Measurements from ENCODE around the gene ADARB2.
"Not testable (repeated sequence)": the region's sequence is repeated elsewhere in the genome, so short reads cannot be mapped to it uniquely, and the experiment has no call there.

Gene ADARB2

DNA sequence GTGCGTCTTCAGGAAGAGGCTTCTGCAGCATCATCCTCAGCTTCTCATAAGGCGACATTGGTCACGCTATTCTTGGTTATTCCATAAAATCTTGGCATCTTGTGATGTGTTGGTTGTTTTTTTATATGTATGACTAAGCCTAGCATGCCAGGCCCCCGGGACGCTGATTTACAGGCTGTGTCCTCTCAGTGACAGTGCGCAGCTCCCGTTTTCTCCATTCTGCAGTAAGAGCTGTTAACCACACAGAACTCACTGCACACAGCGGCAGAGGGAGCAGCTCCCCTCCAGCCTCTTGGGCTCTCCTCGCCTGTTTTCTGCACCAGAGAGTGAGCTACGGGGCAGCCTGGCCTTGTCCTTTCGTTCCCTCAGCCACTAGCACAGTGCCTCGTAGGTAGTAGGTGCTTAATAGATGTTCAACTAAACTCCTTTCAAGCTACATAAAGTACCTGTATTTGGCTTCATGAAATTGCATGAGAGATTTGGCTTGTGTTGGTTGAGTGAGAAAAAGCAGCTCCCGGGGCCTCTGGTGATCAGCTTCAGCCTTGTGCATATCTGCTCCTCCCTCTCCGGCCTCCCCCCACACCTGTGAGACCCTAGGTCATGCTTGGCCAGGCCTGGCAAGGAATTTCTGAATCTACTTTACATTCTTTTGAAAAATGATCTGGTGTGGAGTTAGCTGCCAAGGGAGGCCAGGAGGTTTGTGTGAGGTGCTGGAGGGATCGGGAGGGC is 564.9 kb downstream of the ADARB2 start:
- DNase-seq: no peak

DNA sequence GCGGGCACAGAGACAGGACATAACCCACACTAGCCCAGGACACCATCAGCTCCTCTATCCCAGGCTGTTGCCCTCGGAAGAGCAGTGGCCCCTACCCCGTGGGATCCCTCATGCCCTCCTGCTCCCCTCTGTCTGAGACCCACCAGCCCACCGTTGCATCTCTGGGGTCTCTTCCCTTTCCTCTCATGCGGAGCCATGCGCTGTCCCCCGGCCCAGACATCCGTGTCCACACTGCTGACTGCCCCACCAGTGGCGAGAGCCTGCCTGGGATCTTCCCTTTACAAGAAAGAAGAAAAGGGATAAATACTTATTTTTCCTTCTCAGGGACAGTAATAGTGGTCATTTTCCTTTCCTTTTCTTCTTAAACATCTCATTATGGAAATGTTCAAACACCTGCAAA is 565.7 kb downstream of the ADARB2 start:
- DNase-seq: no peak

DNA sequence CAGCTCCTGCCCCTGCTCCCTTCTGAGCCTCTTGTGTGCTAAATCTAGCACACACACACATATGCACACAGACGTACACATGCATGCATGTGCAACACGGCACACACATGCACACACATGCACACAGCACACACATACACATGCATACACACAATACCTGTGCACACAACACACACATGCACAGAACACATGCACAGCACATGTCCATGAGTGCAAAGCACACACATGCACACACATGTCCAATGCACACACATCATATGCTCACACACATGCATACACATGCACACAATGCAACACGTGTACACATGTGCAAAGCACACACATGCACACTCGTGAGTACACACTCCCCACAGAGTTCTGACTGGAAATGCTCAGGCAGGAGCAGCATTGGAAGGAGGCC is 566.1 kb downstream of the ADARB2 start:
- DNase-seq: no peak

DNA sequence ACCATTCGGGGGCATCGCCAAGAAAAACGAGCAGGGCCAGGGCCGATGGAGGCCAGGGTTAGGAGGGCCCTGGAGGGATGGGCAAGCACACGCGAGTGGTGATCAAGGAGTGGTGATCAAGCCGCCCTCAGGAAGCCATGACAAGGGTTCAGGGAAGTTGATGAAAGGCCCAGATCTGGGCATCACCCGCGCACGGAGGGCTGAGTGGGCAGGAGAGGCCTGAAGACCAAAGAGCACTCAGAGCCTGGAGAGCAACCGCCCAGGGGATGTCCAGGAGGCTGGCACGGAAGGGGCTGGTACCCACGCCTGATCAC is 566.5 kb downstream of the ADARB2 start:
- no peak for DNase-seq

DNA sequence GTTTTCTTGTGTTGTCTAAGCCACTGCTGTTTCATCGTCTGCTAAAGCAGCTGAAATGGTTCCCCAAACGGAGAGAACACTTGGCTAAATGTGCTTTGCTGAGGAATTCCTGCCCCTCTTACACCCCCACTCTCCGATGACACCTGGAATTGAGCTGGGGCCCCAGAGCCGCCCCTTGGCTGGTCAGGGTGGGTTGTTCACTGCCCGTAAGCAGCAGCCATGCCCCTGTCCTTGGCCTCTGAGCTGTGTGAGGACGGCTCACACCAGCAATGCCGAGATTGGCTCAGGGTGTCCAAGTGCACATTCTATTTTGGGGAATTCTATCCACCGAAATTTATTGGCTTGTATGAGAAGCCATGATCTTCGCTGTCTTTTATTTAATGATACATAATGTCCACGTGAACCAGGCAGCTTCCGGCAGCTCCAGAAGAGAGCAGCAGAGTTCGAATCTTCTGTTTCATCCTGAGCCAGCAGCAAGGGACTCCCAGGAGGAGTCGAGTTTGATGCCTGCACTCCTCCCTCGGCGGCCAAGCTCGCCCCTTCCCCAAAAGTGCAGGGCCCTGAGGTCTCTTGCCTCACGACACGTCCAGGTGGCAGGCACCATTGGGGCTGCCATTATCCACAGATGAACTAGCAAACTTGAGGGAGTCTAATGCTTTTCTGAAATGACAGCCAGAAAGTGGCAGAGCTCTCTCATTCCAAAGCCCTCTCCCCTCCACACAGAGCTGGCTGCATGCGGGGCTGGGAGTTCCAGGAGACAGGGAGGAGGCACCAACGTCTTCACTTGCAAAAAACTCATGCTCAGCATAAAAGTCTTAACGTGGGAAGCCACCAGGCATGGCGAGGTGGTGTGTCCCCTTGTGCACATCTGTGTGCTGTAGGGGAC is 567.1 kb downstream of the ADARB2 start:
- DNase-seq: no peak

DNA sequence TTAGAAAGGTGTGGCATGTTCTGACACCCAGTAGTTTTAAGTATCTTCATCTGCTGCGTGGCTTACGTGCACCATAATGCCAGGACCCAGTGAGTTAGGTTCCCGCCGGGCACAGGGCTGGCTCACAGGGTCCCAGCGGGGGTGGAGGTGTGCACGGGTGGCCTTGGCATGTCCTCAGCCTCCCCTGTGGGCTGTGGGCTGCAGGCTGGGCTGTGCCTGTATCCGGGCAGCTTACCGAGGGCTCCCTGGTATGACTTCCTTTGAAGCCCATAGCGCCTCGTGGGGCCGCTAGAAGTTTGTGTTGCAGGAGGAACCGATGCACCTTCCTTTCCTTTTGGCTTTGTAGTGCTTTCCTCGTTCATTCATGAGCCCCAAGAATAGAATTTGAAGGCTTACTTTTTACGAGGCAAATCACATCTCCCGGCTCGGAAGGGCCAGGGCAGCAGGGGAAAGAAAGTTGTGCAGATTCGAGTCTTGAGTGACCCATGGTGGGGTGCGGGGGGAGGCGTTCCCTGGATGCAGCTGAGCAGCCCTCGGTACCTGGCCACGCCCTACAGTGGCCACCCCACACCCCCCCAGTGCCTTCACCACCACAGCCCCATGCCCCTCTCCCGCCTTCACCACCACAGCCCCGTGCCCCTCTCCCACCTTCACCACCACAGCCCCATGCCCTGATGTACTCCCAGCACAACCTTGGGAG is 568.0 kb downstream of the ADARB2 start:
- DNase-seq: no peak

DNA sequence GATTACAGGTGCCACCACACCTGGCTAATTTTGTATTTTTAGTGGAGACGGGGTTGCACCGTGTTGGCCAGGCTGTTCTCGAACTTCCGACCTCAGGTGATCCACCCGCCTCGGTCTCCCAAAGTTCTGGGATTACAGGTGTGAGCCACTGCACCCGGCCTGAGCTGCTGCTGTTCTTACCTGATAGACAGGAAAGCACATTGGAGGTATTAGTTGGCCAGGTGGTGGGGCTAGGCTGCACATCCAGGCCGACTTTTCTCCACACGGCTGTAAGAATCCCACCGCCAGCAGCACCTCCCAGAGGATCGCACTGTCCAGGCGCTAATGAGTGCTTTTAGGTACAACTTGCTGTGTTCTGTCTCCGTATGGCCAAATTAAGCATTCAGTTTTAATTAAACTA is 568.6 kb downstream of the ADARB2 start:
- DNase-seq: no peak

DNA sequence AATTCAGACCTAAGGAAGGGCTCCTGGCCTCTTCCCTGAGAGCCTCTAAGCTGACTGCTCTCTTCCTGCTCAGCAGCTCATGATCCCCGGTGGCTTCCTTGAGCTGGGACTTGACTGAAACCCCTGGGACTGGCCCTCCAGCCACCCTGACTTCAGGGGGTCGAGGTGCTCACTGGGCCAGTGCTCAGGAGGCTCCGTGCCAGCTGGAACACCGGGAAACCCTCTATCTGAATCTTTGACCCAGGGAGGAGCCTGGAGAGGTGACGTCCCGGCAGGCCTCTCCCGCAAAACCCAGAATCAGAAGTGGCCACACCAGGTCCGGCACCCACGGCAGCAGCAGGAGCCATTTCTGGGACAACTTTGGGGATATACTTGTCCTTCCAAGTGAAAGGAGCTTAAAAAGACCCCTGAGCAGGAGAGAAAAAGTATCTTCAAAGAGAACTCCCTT is 570.5 kb downstream of the ADARB2 start:
- no peak for DNase-seq

DNA sequence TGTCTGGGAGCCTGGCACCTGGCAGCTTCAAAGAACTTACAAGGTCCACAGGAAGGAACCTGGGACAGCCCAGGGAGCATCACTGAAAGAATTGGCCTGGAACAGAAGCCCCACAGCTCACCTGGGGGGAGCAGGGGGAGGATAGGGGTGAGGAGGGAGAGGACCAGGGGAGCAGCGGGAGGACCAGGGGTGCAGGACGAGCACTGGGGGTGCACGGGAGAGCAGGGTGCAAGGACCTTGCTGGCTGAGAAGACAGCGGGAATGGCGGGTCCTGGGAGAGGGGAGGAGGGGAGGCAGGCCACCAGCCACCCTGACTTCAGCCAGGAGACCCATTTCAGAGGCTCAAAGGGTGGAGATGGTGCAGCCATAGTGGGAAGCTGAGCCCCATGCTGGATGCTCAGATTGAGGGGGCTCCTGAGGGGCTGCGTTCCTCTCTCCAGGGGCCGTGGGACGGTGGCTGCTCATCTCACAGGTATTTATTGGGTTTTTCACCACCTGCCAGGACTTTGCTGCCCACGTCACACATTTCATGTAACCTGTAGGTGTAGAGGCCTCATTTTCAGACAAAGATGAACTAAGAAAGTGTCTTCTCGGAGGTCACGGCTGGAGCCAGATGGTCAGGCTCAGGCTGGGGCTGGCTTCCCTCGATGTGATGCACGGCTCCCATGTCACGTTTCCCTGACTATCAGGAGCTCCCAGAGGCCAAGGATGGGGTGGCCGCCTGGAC is 571.1 kb downstream of the ADARB2 start:
- no peak for DNase-seq

DNA sequence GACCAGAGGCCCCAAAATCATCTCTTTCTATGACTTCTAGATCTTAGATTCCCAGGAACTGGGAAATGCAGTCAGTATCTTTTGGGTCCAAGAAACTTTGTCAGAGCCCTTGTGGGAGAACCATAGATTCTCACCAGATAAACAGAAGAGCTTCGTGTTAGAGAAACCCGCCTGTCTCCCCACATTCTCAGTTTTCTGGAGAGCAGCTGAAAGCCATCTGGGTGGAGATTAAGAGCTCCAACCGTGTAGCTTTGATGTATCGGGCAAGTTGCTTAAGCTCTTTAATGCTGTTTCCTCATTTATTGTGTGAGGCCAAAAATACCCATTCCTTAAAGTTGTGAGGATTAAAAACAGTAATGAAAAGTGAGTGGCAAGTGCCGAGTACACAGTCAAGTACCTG is 573.5 kb downstream of the ADARB2 start:
- no peak for DNase-seq

DNA sequence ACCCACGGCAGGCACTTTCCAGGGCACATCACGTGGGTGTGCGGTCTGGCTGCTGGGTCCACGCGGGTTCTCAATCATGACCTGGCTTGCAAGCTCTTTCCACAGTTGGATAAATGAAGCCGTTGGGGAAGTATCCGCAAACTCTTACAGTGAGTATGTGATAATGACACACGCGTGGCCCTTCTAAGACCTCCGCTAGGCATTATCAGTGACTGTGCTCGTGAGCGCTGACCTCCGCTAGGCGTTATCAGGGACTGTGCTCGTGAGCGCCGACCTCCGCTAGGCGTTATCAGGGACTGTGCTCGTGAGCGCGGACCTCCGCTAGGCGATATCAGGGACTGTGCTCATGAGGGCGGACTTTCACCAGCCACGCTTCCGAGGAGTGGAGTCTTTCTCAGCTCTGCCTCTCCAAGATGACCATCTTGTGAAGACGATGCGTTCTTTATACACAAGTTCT is 574.1 kb downstream of the ADARB2 start:
- no peak for DNase-seq

DNA sequence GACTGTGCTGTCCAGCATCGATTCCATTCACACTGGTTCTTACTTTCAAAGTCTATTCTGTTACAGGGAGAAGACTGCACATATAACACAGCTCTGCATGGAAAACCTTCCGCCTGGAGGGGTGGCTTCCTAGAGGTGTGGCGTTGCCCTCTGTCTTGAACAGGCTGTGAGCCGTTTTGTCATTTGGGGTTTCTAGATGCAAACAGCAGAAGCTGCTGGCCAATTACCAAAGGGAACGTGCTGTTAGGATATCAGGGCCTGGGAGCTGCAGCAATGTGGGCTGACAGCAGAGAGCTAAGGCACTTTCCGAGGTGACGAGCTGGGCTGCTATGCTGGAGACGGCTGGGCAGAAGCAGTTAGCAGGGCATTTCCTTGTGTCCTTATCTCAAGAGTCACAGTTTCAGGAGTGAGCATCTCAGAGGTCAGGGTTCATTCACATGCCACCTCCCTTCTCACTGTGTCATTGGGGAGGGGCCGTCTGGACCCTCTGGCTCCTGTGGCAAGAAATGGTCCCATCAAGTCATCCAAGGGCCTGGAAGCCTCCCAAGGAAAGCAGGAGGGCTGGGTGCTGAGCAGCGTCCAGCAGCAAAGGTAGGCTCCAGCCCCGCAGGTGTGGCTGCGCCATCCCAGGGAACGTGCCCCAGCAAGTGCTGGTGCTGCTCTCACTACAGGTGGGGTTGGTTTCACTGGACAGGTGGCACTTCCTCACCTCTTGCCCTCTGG is 574.7 kb downstream of the ADARB2 start:
- no peak for DNase-seq

DNA sequence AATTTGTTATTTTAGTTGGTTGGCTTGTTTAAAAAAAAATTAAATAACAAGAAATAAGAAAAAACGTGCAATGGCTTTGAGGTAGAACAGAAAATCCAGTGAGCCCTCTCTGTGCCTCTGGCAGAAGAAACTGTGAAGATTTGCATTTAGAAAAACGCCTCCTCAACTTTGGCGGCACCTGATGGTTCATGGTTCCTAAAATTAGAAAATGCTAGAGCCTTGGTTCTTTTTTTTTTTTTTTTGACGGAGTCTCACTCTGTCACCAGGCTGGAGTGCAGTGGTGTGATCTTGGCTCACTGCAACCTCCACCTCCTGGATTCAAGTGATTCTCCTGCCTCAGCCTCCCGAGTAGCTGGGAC is 576.0 kb downstream of the ADARB2 start:
- DNase-seq: not testable (repeated sequence)

DNA sequence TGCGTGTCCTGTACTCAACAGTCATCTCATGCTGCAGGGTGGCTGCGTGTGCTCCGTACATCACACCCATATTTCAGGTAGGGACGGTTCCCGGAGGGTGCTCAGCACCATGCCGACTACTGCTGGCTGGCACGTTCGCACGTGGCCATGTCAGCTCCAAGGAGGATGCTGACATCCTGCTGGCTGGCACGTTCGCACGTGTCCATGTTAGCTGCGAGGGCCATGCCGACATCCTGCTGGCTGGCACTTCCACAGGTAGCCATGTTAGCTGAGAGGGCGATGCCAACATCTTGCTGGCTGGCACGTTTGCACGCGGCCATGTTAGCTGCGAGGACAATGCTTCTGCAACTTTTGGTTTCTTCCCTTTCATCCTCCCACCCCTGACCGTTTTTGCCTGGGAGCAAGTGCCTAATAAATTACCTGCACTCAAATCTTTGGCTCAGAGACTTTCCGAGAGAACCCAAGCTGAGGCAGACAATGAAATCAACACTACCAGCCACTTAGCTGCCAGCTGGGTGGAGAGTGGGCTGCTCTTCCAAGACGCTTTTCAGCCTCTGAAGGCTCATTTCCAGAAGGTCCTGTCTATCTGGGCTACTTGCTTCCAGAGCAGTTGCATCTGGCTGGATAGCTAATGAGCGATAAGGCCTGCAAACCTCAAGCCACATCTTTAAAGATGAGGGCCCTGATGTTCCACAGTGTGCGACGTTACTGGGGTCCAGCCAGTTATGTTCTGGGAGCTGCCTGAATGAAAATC is 576.6 kb downstream of the ADARB2 start:
- no peak for DNase-seq

DNA sequence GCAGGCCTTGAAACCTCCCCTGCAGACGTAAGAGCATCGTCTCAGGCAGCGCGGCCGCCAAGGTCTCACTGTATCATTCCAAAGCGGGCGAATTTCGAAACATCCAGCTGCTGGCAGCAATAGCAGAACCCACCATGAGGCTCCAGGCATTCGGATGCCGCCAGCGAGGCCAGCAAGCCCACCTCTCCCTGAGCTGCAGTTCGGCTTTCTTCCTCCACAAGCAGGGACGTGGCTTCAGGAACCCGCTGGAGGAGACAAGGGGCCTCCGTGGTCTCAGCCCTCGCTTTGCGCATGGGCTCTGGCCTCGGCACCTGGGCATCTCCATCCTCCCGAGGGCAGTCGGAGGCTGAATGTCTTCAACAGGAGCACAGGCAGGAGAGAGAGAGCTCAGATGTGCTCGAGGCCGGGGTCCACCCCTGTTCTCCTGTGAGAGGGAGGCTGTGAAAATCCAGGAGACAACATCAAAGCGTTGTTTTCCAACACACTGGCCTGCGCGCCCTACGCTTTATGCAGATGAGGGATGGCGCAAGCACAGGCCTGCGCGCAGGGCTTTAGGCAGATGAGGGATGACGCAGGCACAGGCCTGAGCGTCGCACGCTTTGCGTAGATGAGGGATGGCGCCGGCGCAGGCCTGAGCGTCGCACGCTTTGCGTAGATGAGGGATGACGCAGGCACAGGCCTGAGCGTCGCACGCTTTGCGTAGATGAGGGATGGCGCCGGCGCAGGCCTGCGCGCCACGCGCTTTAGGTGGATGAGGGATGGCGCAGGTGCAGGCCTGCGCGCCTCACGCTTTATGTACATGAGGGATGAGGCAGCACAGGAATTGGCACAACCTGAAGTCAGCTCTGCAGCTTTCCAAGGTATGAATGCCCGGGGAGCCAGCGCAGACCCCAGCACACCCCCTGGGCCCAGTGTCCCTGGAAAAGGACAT is 577.9 kb downstream of the ADARB2 start:
- DNase-seq: no peak

DNA sequence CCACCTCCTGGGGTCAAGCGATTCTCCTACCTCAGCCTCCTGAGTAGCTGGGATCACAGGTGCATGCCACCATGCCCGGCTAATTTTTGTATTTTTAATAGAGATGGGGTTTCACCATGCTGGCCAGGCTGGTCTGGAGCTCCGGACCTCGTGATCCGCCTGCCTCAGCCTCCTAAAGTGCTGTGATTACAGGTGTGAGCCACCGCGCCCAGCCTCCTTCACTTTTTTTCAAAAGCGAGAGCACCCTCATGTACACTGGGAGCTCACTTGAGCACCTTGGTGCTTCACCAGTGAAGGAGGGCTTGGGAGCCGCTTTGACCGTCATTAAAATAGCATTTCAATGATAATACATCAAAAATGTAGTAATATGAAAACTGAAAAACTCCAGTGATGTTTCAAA is 578.8 kb downstream of the ADARB2 start:
- not testable (repeated sequence) for DNase-seq

DNA sequence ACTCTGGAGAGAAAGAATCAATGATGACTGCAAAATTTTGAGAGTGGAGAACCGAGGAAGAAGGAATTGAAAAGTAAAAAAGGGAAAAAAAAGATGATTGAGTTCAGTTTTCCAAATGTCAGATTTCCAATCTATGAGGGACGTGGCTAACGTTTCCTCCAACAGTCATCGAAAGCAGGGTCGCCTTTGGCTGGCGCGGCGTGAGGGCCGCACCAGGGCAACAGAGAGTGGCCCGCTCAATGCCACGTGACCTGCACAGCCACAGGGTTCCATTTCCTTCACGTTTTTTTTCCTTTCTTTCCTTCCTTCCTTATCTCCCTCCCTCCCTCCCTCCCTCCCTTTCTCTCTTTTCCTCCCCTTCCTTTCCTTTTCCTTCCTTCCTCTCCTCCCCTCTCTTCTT is 579.3 kb downstream of the ADARB2 start:
- DNase-seq: no peak

DNA sequence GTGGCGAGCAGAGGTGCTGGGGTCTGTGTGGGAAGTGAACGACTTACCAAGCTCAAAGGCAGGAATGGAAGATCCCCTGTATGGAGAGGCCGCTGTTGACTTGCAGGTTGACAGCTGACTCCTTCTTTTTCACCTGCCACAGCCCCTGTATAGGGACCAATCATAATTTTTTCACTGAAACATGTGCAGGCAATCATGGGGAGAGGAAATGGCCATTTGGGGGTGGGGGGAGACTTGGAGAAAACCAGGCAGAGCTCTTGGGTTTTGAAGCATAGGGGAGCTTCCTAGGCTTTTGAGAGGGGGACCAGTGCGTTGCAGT is 579.8 kb downstream of the ADARB2 start:
- no peak for DNase-seq

DNA sequence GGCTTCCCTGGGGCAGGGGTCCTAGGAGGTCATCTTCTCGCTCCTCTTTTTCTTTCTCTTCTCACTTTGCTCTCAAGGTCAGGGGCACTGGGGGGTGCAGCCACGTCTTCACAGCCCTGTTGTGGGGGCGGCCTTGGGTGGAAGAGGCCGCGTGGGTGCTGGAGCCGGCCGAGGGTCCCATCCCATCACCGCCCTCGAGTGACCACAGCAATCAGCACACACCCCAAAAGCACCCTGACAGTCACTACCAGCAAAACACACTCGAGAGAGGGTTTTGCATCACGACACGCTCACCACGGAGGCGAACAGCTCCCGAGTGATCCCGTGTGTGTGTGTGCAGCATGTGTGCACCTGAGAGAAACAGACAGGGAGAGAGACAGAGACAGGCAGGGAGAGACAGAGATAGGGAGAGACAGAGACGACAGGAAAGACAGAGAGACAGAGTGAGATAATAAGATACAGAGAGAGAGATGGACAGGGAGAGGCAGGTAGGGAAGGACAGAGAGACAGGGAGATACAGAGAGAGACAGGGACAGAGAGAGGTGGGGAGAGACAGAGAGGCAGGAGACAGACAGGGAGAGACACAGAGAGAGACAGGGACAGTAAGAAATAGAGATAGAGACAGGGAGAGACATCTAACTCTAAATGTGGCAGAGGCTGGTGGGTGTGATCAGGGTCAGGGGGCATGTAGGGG is 580.3 kb downstream of the ADARB2 start:
- no peak for DNase-seq

DNA sequence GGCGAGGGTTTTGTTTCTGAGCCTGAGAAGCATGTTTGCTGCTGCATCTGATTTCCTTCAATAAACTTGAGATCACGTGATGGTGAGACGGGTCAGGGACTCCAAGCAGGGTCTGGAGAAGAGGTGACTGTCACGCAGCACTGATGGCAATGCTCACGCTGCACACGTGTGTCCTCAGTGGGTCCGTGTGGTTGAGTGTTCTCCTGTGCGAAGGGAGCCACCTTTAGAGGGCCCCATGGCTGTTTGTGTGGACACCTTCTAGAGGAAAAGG is 580.8 kb downstream of the ADARB2 start:
- no peak for DNase-seq

Measured in NCI-H2081 treated with DMSO at 0.1 percent for 48 hours (cell line).